WTC11 (cell line): Measurements from ENCODE around the gene ZNF761. TPM values are rescaled to one million over a fixed set of nuclear protein-coding genes. Genes with fewer than 3 reads are reported as not detected.
A peak's percentile ranks its signal among the peaks of the same experiment; 100 is the strongest.
"Not testable (repeated sequence)": the region's sequence is repeated elsewhere in the genome, so short reads cannot be mapped to it uniquely, and the experiment has no call there.

ENCODE experiments used
- ATAC-seq: fragments of 200-7000 bp; cut with Tn5 transposase; 2 replicates; pipeline ENCODE4 v1.10.0; 2021; ENCODE audit warnings: mild to moderate bottlenecking, moderate library complexity
- CTCF ChIA-PET: fragments of 300-600 bp; sonication (Branson Sonifier 250); formaldehyde crosslinking; loops from one replicate; lab custom pipeline; 2021; ENCODE audit warnings: antibody characterized with exemption; lab: Charles Lee
- POLR2A ChIA-PET: fragments of 350-600 bp; sonication (Branson Sonifier 250); formaldehyde crosslinking; loops from one replicate; lab custom pipeline; 2021; ENCODE audit warnings: antibody characterized with exemption; lab: Charles Lee
- DNase-seq: peaks from one replicate; pipeline ENCODE4 v3.0.0; 2021; ENCODE audit warnings: low spot score
- H3K27ac Mint-ChIP-seq: 2 replicates; pipeline ENCODE4 v1.8.0; 2021; ENCODE audit warnings: mixed read lengths
- H3K27me3 Mint-ChIP-seq: 2 replicates; pipeline ENCODE4 v1.8.0; 2021; ENCODE audit warnings: low read depth, mild to moderate bottlenecking, moderate library complexity, mixed read lengths
- H3K36me3 Mint-ChIP-seq: 2 replicates; pipeline ENCODE4 v1.8.0; 2021; ENCODE audit warnings: mixed read lengths
- H3K4me1 Mint-ChIP-seq: 2 replicates; pipeline ENCODE4 v1.8.0; 2022; ENCODE audit warnings: mixed read lengths
- H3K4me3 Mint-ChIP-seq: 2 replicates; pipeline ENCODE4 v1.8.0; 2021; ENCODE audit warnings: mild to moderate bottlenecking, moderate library complexity, mixed read lengths
- H3K9me3 Mint-ChIP-seq: 2 replicates; pipeline ENCODE4 v1.8.0; 2021; ENCODE audit warnings: mixed read lengths
- ATF1 ChIP-seq: sonication (generic); formaldehyde crosslinking; IDR thresholded peaks from 2 replicates; pipeline ENCODE4 v1.8.1; 2023; ENCODE audit warnings: mild to moderate bottlenecking, moderate library complexity, missing genetic modification reagents
- CREB1 ChIP-seq: sonication (generic); formaldehyde crosslinking; IDR thresholded peaks from 2 replicates; pipeline ENCODE4 v1.8.0; 2023; ENCODE audit warnings: mild to moderate bottlenecking, missing genetic modification reagents
- FOXP1 ChIP-seq: sonication (generic); formaldehyde crosslinking; IDR thresholded peaks from 2 replicates; pipeline ENCODE4 v1.8.0; 2022; ENCODE audit warnings: missing genetic modification reagents, mild to moderate bottlenecking, moderate library complexity, borderline replicate concordance
- IRF2 ChIP-seq: sonication (generic); formaldehyde crosslinking; IDR thresholded peaks from 2 replicates; pipeline ENCODE4 v1.8.0; 2022; ENCODE audit warnings: low read depth, missing genetic modification reagents, borderline replicate concordance
- JAZF1 ChIP-seq: fragments of 250-450 bp; sonication (Bioruptor Pico); IDR thresholded peaks from 2 replicates; pipeline ENCODE4 v1.9.0; 2021; ENCODE audit warnings: moderate library complexity, mild to moderate bottlenecking, inconsistent platforms
- NFE2L1 ChIP-seq: sonication (generic); formaldehyde crosslinking; IDR thresholded peaks from 2 replicates; pipeline ENCODE4 v1.8.1; 2023; ENCODE audit warnings: missing genetic modification reagents
- OVOL2 ChIP-seq: fragments of 250-450 bp; sonication (Bioruptor Pico); IDR thresholded peaks from 2 replicates; pipeline ENCODE4 v1.9.0; 2021; ENCODE audit warnings: mild to moderate bottlenecking, borderline replicate concordance
- RORB ChIP-seq: fragments of 250-450 bp; sonication (Bioruptor Pico); IDR thresholded peaks from 2 replicates; pipeline ENCODE4 v1.9.0; 2021; ENCODE audit warnings: mild to moderate bottlenecking
- TCF7 ChIP-seq: sonication (generic); formaldehyde crosslinking; IDR thresholded peaks from 2 replicates; pipeline ENCODE4 v1.8.0; 2022; ENCODE audit warnings: mild to moderate bottlenecking, low read depth, missing genetic modification reagents, moderate library complexity
- ZNF232 ChIP-seq: sonication (generic); formaldehyde crosslinking; IDR thresholded peaks from 2 replicates; pipeline ENCODE4 v1.8.0; 2022; ENCODE audit warnings: mild to moderate bottlenecking, missing genetic modification reagents
- ZNF416 ChIP-seq: fragments of 250-450 bp; sonication (Bioruptor Pico); IDR thresholded peaks from 2 replicates; pipeline ENCODE4 v1.9.0; 2021; ENCODE audit warnings: mild to moderate bottlenecking, inconsistent platforms
- total RNA-seq: library from RNA; stranded (reverse); gene quantifications from 3 replicates; pipeline ENCODE4 v1.2.3, GENCODE V29; 2021
- TF ChIP-seq, protein P1 (sequence below): fragments of 250-450 bp; sonication (Bioruptor Pico); IDR thresholded peaks from 2 replicates; pipeline ENCODE4 v1.9.0; 2021; ENCODE audit warnings: mild to moderate bottlenecking, borderline replicate concordance
- TF ChIP-seq, protein P2 (sequence below): fragments of 250-450 bp; sonication (Bioruptor Pico); IDR thresholded peaks from 2 replicates; pipeline ENCODE4 v1.9.0; 2021; ENCODE audit warnings: mild to moderate bottlenecking
- TF ChIP-seq, protein P3 (sequence below): sonication (generic); formaldehyde crosslinking; IDR thresholded peaks from 2 replicates; pipeline ENCODE4 v1.8.1; 2023; ENCODE audit warnings: mild to moderate bottlenecking, missing genetic modification reagents
- TF ChIP-seq, protein P4 (sequence below): sonication (generic); formaldehyde crosslinking; IDR thresholded peaks from 2 replicates; pipeline ENCODE4 v1.8.1; 2023; ENCODE audit warnings: mild to moderate bottlenecking, missing genetic modification reagents
- TF ChIP-seq, protein P5 (sequence below): sonication (generic); formaldehyde crosslinking; IDR thresholded peaks from 2 replicates; pipeline ENCODE4 v1.8.1; 2022; ENCODE audit warnings: mild to moderate bottlenecking, moderate library complexity, missing genetic modification reagents
- TF ChIP-seq, protein P6 (sequence below): sonication (generic); formaldehyde crosslinking; conservative IDR thresholded peaks from 2 replicates; pipeline ENCODE4 v1.8.1; 2023; ENCODE audit warnings: mild to moderate bottlenecking, low read depth, missing genetic modification reagents, moderate library complexity

The ZNF761 gene
- total RNA-seq, 1 experiment from 2014 or later, result 29.7 TPM

DNA sequence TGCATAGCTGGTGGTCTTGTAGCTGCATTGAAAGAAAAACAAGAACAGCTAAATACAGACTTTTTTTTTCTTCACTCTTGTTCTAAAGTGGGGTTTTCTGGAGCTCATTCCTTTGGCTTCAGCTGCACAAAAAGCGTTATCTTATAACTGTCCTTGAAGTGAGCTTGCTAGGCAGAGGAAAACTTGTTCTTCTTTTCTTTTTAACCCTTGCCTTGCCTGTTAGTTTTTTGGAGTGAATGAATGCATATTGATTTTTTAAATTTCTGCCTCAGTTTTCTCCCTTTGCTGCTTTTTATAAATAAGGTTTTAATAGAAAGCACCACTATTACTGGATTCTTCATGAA, 35.3 kb upstream of the ZNF761 start (continued):
- TF ChIP-seq, protein P1, sequence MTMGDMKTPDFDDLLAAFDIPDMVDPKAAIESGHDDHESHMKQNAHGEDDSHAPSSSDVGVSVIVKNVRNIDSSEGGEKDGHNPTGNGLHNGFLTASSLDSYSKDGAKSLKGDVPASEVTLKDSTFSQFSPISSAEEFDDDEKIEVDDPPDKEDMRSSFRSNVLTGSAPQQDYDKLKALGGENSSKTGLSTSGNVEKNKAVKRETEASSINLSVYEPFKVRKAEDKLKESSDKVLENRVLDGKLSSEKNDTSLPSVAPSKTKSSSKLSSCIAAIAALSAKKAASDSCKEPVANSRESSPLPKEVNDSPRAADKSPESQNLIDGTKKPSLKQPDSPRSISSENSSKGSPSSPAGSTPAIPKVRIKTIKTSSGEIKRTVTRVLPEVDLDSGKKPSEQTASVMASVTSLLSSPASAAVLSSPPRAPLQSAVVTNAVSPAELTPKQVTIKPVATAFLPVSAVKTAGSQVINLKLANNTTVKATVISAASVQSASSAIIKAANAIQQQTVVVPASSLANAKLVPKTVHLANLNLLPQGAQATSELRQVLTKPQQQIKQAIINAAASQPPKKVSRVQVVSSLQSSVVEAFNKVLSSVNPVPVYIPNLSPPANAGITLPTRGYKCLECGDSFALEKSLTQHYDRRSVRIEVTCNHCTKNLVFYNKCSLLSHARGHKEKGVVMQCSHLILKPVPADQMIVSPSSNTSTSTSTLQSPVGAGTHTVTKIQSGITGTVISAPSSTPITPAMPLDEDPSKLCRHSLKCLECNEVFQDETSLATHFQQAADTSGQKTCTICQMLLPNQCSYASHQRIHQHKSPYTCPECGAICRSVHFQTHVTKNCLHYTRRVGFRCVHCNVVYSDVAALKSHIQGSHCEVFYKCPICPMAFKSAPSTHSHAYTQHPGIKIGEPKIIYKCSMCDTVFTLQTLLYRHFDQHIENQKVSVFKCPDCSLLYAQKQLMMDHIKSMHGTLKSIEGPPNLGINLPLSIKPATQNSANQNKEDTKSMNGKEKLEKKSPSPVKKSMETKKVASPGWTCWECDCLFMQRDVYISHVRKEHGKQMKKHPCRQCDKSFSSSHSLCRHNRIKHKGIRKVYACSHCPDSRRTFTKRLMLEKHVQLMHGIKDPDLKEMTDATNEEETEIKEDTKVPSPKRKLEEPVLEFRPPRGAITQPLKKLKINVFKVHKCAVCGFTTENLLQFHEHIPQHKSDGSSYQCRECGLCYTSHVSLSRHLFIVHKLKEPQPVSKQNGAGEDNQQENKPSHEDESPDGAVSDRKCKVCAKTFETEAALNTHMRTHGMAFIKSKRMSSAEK, result no peak
- TF ChIP-seq ZNF232 (CRISPR knock-in tag), result no peak
- TF ChIP-seq FOXP1 (CRISPR knock-in tag), result no peak
- TF ChIP-seq TCF7 (CRISPR knock-in tag), result no peak
- TF ChIP-seq, protein P2, sequence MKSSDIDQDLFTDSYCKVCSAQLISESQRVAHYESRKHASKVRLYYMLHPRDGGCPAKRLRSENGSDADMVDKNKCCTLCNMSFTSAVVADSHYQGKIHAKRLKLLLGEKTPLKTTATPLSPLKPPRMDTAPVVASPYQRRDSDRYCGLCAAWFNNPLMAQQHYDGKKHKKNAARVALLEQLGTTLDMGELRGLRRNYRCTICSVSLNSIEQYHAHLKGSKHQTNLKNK (CRISPR knock-in tag), result no peak
- TF ChIP-seq, protein P3, sequence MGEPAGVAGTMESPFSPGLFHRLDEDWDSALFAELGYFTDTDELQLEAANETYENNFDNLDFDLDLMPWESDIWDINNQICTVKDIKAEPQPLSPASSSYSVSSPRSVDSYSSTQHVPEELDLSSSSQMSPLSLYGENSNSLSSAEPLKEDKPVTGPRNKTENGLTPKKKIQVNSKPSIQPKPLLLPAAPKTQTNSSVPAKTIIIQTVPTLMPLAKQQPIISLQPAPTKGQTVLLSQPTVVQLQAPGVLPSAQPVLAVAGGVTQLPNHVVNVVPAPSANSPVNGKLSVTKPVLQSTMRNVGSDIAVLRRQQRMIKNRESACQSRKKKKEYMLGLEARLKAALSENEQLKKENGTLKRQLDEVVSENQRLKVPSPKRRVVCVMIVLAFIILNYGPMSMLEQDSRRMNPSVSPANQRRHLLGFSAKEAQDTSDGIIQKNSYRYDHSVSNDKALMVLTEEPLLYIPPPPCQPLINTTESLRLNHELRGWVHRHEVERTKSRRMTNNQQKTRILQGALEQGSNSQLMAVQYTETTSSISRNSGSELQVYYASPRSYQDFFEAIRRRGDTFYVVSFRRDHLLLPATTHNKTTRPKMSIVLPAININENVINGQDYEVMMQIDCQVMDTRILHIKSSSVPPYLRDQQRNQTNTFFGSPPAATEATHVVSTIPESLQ, result no peak
- TF ChIP-seq, protein P4, sequence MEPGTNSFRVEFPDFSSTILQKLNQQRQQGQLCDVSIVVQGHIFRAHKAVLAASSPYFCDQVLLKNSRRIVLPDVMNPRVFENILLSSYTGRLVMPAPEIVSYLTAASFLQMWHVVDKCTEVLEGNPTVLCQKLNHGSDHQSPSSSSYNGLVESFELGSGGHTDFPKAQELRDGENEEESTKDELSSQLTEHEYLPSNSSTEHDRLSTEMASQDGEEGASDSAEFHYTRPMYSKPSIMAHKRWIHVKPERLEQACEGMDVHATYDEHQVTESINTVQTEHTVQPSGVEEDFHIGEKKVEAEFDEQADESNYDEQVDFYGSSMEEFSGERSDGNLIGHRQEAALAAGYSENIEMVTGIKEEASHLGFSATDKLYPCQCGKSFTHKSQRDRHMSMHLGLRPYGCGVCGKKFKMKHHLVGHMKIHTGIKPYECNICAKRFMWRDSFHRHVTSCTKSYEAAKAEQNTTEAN, result no peak
- TF ChIP-seq, all 79 proteins: peak for 0

DNA sequence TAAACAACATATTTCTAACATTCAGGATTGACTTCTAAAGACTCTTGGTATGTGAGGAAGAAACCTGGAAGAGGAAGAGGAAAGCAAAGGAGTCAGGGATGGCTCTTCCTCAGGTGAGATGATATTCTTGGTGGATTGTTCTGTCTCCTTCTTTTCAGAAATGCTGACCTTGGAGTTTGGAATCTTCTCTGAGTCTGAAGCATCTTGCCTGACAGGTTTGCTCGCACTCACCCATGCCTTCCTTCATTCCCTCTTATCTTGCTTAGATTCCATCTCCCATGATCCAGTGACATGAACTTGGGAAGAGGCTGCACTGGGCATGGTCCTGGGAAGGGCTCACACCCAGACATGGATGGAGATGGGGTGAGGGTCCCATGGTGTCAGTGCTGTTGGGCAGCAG, 33.9 kb upstream of the ZNF761 start:
- ATAC-seq, DNase-seq, H3K9me3 Mint-ChIP-seq, H3K27me3 Mint-ChIP-seq, H3K4me3 Mint-ChIP-seq, POLR2A ChIA-PET, CTCF ChIA-PET: not testable (repeated sequence)
- H3K4me1 Mint-ChIP-seq, result peaks cover 37% of the 10 kb centered on the region
- peaks cover 36% of the 10 kb centered on the region for H3K36me3 Mint-ChIP-seq
- 0 out of 2 replicates have a peak overlapping the region, but pooled peaks have one; percentile 38 for H3K27ac Mint-ChIP-seq

DNA sequence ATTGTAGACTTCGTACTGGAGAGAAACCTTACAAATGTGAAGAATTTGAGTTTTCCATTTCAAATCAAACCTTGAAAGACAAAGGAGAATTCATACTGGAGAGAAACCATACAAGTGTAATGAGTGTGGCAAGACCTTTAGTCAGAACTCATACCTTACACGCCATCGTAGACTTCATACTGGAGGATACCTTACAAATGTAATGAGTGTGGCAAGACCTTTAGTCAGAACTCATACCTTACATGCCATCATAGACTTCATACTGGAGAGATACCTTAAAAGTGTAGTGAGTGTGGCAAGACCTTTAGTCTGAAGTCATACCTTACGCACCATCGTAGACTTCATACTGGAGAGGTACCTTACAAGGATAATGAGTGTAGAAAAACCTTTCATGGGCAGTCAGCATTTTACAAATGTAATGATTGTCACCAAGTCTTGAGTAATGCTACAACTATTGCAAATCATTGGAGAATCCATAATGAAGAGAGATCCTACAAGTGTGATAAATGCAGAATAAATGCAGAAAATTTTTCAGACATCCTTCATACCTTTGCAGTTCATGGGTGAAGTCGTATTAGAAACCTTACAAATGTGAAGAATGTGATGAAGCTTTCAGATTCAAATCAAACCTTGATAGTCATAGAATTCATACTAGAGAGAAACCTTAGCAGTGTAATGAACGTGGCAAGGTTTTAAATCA, 22.1 kb upstream of the ZNF761 start:
- TF ChIP-seq, protein P3, result no peak
- no peak for TF ChIP-seq ZNF416 (CRISPR knock-in tag)
- TF ChIP-seq NFE2L1 (CRISPR knock-in tag), result no peak
- TF ChIP-seq OVOL2 (CRISPR knock-in tag), result no peak
- no peak for TF ChIP-seq RORB (CRISPR knock-in tag)
- TF ChIP-seq CREB1 (CRISPR knock-in tag), result no peak
- no peak for TF ChIP-seq JAZF1 (CRISPR knock-in tag)
- TF ChIP-seq, protein P5, sequence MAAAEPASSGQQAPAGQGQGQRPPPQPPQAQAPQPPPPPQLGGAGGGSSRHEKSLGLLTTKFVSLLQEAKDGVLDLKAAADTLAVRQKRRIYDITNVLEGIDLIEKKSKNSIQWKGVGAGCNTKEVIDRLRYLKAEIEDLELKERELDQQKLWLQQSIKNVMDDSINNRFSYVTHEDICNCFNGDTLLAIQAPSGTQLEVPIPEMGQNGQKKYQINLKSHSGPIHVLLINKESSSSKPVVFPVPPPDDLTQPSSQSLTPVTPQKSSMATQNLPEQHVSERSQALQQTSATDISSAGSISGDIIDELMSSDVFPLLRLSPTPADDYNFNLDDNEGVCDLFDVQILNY, result no peak
- TF ChIP-seq, protein P6, sequence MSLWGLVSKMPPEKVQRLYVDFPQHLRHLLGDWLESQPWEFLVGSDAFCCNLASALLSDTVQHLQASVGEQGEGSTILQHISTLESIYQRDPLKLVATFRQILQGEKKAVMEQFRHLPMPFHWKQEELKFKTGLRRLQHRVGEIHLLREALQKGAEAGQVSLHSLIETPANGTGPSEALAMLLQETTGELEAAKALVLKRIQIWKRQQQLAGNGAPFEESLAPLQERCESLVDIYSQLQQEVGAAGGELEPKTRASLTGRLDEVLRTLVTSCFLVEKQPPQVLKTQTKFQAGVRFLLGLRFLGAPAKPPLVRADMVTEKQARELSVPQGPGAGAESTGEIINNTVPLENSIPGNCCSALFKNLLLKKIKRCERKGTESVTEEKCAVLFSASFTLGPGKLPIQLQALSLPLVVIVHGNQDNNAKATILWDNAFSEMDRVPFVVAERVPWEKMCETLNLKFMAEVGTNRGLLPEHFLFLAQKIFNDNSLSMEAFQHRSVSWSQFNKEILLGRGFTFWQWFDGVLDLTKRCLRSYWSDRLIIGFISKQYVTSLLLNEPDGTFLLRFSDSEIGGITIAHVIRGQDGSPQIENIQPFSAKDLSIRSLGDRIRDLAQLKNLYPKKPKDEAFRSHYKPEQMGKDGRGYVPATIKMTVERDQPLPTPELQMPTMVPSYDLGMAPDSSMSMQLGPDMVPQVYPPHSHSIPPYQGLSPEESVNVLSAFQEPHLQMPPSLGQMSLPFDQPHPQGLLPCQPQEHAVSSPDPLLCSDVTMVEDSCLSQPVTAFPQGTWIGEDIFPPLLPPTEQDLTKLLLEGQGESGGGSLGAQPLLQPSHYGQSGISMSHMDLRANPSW (CRISPR knock-in tag), result no peak
- TF ChIP-seq IRF2 (CRISPR knock-in tag), result no peak
- TF ChIP-seq ATF1 (CRISPR knock-in tag), result no peak
- TF ChIP-seq ZNF232 (CRISPR knock-in tag), result no peak
- TF ChIP-seq, protein P4, result no peak
- ChIA-PET POLR2A (no interaction called here), CTCF (no interaction called here)
- no peak overlapping the region for H3K27ac Mint-ChIP-seq
- H3K27me3 Mint-ChIP-seq, result peaks cover 15% of the 10 kb centered on the region
- no peak overlapping the region for H3K4me3 Mint-ChIP-seq
- H3K4me1 Mint-ChIP-seq, result no peaks in the 10 kb centered on the region
- no peak for DNase-seq
- peaks cover 55% of the 10 kb centered on the region for H3K9me3 Mint-ChIP-seq
- ATAC-seq, result no peak
- peaks cover 80% of the 10 kb centered on the region for H3K36me3 Mint-ChIP-seq
